Measurements from ENCODE around the gene JRKL. TPM values are rescaled to one million over a fixed set of nuclear protein-coding genes. Genes with fewer than 3 reads are reported as not detected.
A peak's percentile ranks its signal among the peaks of the same experiment; 100 is the strongest.
"Not testable (repeated sequence)": the region's sequence is repeated elsewhere in the genome, so short reads cannot be mapped to it uniquely, and the experiment has no call there.

JRKL gene
- total and polyA plus RNA-seq, 9 donors, result 6.8 to 17.5 (median 12.7) TPM

DNA sequence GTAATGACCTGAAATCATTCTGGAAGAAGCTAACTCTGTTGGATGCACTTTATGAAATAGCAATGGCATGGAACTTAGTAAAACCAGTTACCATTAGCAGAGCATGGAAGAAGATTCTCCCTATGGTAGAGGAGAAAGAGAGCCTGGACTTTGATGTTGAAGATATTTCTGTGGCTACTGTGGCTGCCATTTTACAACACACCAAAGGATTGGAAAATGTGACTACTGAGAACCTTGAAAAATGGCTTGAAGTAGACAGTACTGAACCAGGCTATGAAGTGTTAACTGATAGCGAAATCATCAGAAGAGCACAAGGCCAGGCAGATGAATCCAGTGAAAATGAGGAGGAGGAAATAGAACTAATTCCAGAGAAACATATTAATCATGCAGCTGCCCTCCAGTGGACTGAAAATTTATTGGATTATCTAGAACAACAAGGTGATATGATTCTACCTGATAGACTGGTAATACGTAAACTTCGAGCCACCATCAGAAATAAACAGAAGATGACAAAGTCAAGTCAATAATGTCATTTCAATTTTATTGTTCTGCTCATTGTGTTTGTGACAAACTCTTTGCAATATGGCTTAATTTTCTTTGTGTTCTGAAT, 2.0 kb downstream of the JRKL start:
- H3K4me1 ChIP-seq (ENCODE audit: control insufficient read depth, insufficient read depth, low read length), result peaks cover 4% of the 10 kb centered on the region
- no peaks in the 10 kb centered on the region for H3K27me3 ChIP-seq (ENCODE audit: control insufficient read depth, insufficient read depth, low read length)
- no peak overlapping the region for H3K4me3 ChIP-seq (ENCODE audit: low read length)
- no CpG with 5 or more reads among the region's 3 CpGs for WGBS (ENCODE audit: insufficient coverage)
- no peak for DNase-seq
- H3K36me3 ChIP-seq (ENCODE audit: control insufficient read depth, insufficient read depth, low read length), result no peaks in the 10 kb centered on the region
- H3K27ac ChIP-seq (ENCODE audit: low read length), result no peak overlapping the region
- H3K9me3 ChIP-seq (replicated peaks; ENCODE audit: control insufficient read depth, low read depth, low read length), result peaks cover 7% of the 10 kb centered on the region

DNA sequence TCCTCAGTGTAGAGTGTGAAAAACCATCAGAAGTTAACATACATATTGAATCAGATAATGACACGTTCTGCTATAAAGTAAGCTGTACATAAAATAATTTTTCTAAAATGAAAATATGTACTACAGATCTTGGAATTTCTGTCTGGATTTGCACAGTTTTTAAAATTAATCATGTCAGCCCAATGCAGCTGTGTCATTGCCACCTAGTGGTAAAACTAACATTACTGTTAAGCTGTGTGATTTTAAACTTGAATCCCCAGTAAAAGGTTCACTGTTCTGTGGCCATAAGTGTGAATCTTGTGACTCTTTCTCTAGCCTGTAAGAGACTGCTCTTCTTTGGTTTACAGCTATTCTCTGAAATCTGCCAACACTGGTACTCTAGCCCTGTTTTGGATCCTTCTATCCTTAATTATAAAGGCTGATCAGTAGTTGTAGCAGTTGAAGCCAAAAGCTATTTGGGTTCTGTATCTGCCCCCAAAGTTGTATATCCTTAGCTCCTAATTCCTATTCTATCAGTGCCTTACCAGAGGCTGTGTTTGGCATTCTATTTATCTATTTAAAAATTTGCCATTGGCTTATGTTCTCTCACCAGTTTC, 4.0 kb downstream of the JRKL start:
- H3K4me3 ChIP-seq (ENCODE audit: low read length), result no peak overlapping the region
- H3K27me3 ChIP-seq (ENCODE audit: control insufficient read depth, insufficient read depth, low read length), result no peaks in the 10 kb centered on the region
- H3K4me1 ChIP-seq (ENCODE audit: control insufficient read depth, insufficient read depth, low read length), result peaks cover 4% of the 10 kb centered on the region
- peak; percentile 30 for DNase-seq
- no CpG with 5 or more reads among the region's 1 CpG for WGBS (ENCODE audit: insufficient coverage)
- no peaks in the 10 kb centered on the region for H3K36me3 ChIP-seq (ENCODE audit: control insufficient read depth, insufficient read depth, low read length)
- no peak overlapping the region for H3K27ac ChIP-seq (ENCODE audit: low read length)
- peaks cover 7% of the 10 kb centered on the region for H3K9me3 ChIP-seq (replicated peaks; ENCODE audit: control insufficient read depth, low read depth, low read length)

DNA sequence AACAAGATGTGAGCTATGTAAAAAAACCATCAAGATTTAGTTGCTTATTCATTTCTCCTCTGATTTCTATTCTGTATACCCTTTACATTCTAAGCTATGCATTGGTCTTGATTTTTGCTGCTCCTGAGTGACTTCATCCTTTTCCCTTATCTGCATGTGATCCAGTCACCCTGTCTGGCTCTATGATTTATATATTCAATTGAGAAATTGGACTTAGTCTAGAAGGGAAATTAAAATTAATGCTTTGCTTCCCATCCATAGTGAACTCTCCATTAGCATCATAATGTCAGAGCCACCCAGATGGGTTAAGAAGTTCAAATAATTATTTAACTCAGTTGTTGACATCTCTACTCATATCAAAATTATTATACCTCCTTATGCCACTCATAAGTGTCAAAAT, 5.0 kb downstream of the JRKL start:
- Histone ChIP-seq H3K27ac (ENCODE audit: low read length) (no peak overlapping the region), H3K9me3 (replicated peaks; ENCODE audit: control insufficient read depth, low read depth, low read length) (peaks cover 7% of the 10 kb centered on the region), H3K4me1 (ENCODE audit: control insufficient read depth, insufficient read depth, low read length) (peaks cover 4% of the 10 kb centered on the region), H3K4me3 (ENCODE audit: low read length) (no peak overlapping the region), H3K36me3 (ENCODE audit: control insufficient read depth, insufficient read depth, low read length) (no peaks in the 10 kb centered on the region), H3K27me3 (ENCODE audit: control insufficient read depth, insufficient read depth, low read length) (no peaks in the 10 kb centered on the region)
- DNase-seq, result no peak

DNA sequence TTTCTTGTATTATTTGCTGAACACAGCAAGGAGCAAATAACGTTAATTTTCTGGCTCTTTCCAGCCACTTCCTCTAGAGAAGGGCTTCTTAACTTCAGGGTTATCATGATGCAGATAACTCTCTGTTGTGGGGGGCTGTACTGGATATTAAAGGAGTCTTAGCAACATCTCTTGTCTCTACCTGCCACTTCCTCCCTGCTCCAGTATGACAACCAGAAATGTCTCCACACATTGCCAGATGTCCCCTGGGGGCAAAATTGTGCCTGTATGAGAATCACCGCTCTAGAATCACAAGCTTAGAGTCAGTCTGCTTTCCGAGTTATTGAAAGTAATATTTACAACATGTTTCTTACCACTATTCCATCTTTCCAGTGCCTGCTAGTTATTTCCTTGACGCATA, 6.8 kb downstream of the JRKL start:
- 86% methylated on average over 1 of the region's 4 CpGs for WGBS (ENCODE audit: insufficient coverage)
- Histone ChIP-seq H3K27ac (ENCODE audit: low read length) (no peak overlapping the region), H3K4me1 (ENCODE audit: control insufficient read depth, insufficient read depth, low read length) (no peaks in the 10 kb centered on the region), H3K9me3 (replicated peaks; ENCODE audit: control insufficient read depth, low read depth, low read length) (no peaks in the 10 kb centered on the region), H3K4me3 (ENCODE audit: low read length) (no peak overlapping the region), H3K27me3 (ENCODE audit: control insufficient read depth, insufficient read depth, low read length) (no peaks in the 10 kb centered on the region), H3K36me3 (ENCODE audit: control insufficient read depth, insufficient read depth, low read length) (no peaks in the 10 kb centered on the region)
- DNase-seq, result no peak

DNA sequence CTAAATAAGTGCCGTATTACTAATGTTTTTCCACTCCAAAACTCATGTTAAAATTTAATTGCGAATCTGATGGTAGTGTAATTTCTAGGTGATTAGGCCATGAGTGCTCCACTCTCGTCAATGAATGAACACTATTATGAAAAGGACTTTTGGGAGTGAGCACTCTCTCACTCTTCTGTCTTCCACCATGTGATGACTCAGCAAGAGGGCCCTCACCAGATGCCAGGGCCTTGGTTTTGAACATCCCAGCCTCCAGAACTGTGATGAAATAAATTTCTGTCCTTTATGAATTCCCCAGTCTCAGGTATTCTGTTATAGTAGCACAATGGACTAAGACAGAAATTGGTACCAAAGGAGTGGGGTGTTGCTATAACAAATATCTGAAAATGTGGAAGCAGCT, 8.1 kb downstream of the JRKL start:
- H3K36me3 ChIP-seq (ENCODE audit: control insufficient read depth, insufficient read depth, low read length), result no peaks in the 10 kb centered on the region
- no CpG with 5 or more reads among the region's 3 CpGs for WGBS (ENCODE audit: insufficient coverage)
- no peaks in the 10 kb centered on the region for H3K4me1 ChIP-seq (ENCODE audit: control insufficient read depth, insufficient read depth, low read length)
- no peaks in the 10 kb centered on the region for H3K27me3 ChIP-seq (ENCODE audit: control insufficient read depth, insufficient read depth, low read length)
- DNase-seq, result no peak
- no peaks in the 10 kb centered on the region for H3K9me3 ChIP-seq (replicated peaks; ENCODE audit: control insufficient read depth, low read depth, low read length)
- no peak overlapping the region for H3K27ac ChIP-seq (ENCODE audit: low read length)
- H3K4me3 ChIP-seq (ENCODE audit: low read length), result no peak overlapping the region

DNA sequence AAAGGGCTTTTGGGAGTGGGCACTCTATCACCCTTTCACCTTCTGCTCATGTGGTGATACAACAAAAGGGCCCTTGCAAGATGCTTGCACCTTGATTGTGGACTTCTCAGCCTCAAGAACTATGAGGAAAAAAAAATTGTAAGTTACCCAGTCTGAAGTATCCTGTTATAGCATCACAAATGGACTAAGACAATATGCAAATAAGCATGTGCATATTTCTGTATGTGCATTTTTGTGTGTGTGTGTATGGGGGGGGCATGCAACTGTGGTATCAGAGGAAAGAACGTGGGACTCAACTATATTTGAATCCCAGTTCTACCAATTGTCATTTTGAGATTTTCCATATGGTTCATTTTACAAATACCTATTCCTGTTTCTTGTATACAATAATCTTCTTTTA, 10.9 kb downstream of the JRKL start:
- WGBS (ENCODE audit: insufficient coverage), result no CpG with 5 or more reads among the region's 1 CpG

DNA sequence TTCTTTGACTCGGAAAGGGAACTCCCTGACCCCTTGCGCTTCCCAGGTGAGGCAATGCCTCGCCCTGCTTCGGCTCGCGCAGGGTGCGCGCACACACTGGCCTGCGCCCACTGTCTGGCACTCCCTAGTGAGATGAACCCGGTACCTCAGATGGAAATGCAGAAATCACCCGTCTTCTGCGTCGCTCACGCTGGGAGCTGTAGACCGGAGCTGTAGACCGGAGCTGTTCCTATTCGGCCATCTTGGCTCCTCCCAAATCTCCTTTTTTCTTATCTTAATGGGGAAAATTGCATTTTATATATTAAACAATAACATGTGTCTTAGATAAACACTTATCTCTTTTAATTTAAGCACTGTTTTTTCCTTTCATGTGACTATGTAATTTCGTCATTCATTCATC, 21.6 kb downstream of the JRKL start:
- not testable (repeated sequence) for H3K27me3 ChIP-seq (ENCODE audit: control insufficient read depth, insufficient read depth, low read length); H3K4me1 ChIP-seq (ENCODE audit: control insufficient read depth, insufficient read depth, low read length); H3K4me3 ChIP-seq (ENCODE audit: low read length); H3K27ac ChIP-seq (ENCODE audit: low read length); H3K36me3 ChIP-seq (ENCODE audit: control insufficient read depth, insufficient read depth, low read length); DNase-seq; H3K9me3 ChIP-seq (replicated peaks; ENCODE audit: control insufficient read depth, low read depth, low read length)
- WGBS (ENCODE audit: insufficient coverage), result no CpG with 5 or more reads among the region's 18 CpGs

More for the DNA sequence above, 10.9 kb downstream of the JRKL start:
- no peaks in the 10 kb centered on the region for H3K4me1 ChIP-seq (ENCODE audit: control insufficient read depth, insufficient read depth, low read length)
- H3K27ac ChIP-seq (ENCODE audit: low read length), result no peak overlapping the region
- no peaks in the 10 kb centered on the region for H3K9me3 ChIP-seq (replicated peaks; ENCODE audit: control insufficient read depth, low read depth, low read length)
- no peaks in the 10 kb centered on the region for H3K36me3 ChIP-seq (ENCODE audit: control insufficient read depth, insufficient read depth, low read length)
- H3K4me3 ChIP-seq (ENCODE audit: low read length), result no peak overlapping the region
- H3K27me3 ChIP-seq (ENCODE audit: control insufficient read depth, insufficient read depth, low read length), result no peaks in the 10 kb centered on the region
- DNase-seq, result no peak

DNA sequence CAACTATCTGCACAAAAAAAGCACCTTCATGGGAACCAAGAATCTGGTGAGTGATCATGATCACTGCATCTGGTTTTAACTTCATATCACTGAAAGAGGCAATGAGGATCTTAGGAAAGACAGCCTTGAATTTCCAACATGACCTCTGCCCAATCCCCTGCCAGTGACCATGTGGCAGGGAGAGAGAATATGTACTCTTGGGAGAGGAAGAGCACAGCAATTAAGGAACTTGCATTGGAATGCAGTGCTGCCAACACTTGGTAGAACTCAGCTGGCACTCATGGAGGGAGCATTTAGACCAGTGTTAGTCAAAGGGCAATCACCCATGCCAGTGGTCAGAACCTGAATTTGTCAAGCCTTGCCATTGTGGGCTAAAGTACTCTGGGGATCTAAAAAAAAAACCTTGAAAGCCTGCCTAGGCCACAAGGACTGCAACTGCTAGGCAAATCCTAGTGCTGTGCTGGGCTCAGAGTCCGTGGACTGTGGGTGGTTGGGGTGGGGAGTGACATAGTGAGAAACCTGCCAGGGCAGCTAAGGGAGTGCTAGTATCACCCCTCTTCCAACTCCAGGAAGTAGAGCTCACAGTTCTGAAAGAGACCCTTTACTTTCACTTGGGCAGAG, 23.1 kb downstream of the JRKL start:
- H3K4me3 ChIP-seq (ENCODE audit: low read length), result no peak overlapping the region
- H3K4me1 ChIP-seq (ENCODE audit: control insufficient read depth, insufficient read depth, low read length), result no peaks in the 10 kb centered on the region
- WGBS (ENCODE audit: insufficient coverage), result no CpG with 5 or more reads among the region's 1 CpG
- no peak overlapping the region for H3K27ac ChIP-seq (ENCODE audit: low read length)
- no peak for DNase-seq
- no peaks in the 10 kb centered on the region for H3K27me3 ChIP-seq (ENCODE audit: control insufficient read depth, insufficient read depth, low read length)
- H3K36me3 ChIP-seq (ENCODE audit: control insufficient read depth, insufficient read depth, low read length), result no peaks in the 10 kb centered on the region
- no peaks in the 10 kb centered on the region for H3K9me3 ChIP-seq (replicated peaks; ENCODE audit: control insufficient read depth, low read depth, low read length)

DNA sequence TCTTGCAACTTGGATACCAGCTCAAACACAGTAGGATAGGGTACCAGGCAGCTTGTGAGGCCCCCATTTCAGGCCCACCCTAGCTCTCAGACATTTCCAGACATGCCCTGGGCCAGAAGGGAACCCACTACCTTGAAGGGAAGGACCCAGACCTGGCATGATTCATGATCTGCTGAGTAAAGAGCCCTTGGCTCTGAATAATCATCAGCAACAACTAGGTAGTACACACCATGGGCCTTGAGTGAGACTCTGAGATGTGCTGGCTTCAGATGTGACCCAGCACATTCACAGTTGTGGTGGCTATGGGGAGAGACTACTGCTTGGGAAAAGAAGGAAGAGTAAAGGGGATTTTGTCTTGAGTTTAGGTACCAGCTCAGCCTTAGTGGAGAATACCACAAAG, 23.6 kb downstream of the JRKL start:
- no peaks in the 10 kb centered on the region for H3K9me3 ChIP-seq (replicated peaks; ENCODE audit: control insufficient read depth, low read depth, low read length)
- DNase-seq, result no peak
- no peaks in the 10 kb centered on the region for H3K27me3 ChIP-seq (ENCODE audit: control insufficient read depth, insufficient read depth, low read length)
- no peaks in the 10 kb centered on the region for H3K36me3 ChIP-seq (ENCODE audit: control insufficient read depth, insufficient read depth, low read length)
- H3K4me3 ChIP-seq (ENCODE audit: low read length), result no peak overlapping the region
- H3K27ac ChIP-seq (ENCODE audit: low read length), result no peak overlapping the region
- H3K4me1 ChIP-seq (ENCODE audit: control insufficient read depth, insufficient read depth, low read length), result no peaks in the 10 kb centered on the region

DNA sequence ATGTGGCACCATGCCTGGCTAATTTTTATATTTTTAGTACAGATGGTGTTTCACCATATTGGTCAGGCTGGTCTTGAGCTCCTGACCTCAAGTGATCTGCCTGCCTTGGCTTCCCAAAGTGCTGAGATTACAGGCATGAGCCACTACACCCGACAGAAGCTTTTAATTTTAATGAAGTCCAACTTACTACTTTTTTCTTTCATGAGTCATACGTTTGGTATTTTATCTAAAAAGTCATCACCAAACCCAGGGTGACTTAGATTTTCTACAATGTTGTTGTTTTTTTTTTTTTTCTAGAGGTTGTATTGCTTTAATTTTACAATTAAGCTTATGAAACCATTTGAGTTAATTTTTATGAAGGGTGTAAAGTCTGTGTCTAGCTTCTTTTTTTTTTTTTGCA, 34.9 kb downstream of the JRKL start:
- H3K27ac ChIP-seq (ENCODE audit: low read length), result no peak overlapping the region
- H3K9me3 ChIP-seq (replicated peaks; ENCODE audit: control insufficient read depth, low read depth, low read length), result no peaks in the 10 kb centered on the region
- H3K36me3 ChIP-seq (ENCODE audit: control insufficient read depth, insufficient read depth, low read length), result no peaks in the 10 kb centered on the region
- no CpG with 5 or more reads among the region's 2 CpGs for WGBS (ENCODE audit: insufficient coverage)
- no peaks in the 10 kb centered on the region for H3K27me3 ChIP-seq (ENCODE audit: control insufficient read depth, insufficient read depth, low read length)
- no peak overlapping the region for H3K4me3 ChIP-seq (ENCODE audit: low read length)
- no peaks in the 10 kb centered on the region for H3K4me1 ChIP-seq (ENCODE audit: control insufficient read depth, insufficient read depth, low read length)
- no peak for DNase-seq
